NCI-H1092 (cell line): ENCODE measurements around the gene MEGF6.

Experiments
- DNase-seq: peaks from one replicate; lab custom pipeline; 2025; lab: John Stamatoyannopoulos, UW

Gene MEGF6

DNA sequence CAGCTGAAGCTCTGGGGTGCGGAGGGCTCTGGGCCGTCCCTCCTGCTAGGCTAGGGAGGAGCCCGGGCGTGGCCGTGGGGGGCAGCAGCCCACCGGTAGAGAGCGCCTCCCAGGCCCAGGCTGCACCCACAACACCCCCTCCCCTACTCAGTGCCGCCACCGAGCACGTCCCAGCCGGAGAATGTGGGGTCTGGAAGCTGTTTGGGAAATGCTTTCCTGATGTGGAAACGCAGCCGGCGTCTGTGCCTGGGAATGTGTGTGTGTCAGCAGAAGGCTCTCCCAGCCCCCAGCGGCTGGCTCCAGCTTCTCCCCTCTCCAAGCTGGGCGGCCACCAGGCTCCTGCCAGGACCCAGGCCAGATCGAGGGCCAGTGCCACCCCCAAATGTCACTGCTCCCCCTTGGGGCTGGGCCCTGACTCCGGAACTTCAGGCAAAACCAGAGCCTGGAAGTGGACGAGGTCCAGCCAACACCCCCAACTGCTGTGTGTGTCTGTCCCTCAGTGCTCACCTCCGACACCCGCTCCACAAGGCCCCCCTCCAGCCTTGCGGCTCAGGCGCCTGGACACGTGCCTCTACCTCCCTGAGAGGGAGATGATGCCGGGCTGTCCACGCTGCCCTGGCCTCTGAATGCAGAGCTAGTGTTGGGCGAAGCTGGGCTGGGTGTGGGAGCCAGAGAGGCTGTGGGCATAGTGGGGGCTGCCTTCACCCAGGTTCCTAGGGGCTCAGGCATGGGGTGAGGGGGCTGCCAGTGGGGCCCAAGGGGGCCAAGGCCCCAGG, 74.7 kb downstream of the MEGF6 start:
- DNase-seq: no peak

- no peak for DNase-seq
Measured at GRCh38 chr1:3535732-3536131, 75.6 kb downstream of the MEGF6 start.

GRCh38 chr1:3534803-3535637, 76.3 kb downstream of the MEGF6 start:
- no peak for DNase-seq

GRCh38 chr1:3533067-3534048, 78.0 kb downstream of the MEGF6 start:
- no peak for DNase-seq

GRCh38 chr1:3531928-3532327, 79.4 kb downstream of the MEGF6 start:
- no peak for DNase-seq

- DNase-seq: no peak
Measured at GRCh38 chr1:3530926-3531818, 80.1 kb downstream of the MEGF6 start.

DNA sequence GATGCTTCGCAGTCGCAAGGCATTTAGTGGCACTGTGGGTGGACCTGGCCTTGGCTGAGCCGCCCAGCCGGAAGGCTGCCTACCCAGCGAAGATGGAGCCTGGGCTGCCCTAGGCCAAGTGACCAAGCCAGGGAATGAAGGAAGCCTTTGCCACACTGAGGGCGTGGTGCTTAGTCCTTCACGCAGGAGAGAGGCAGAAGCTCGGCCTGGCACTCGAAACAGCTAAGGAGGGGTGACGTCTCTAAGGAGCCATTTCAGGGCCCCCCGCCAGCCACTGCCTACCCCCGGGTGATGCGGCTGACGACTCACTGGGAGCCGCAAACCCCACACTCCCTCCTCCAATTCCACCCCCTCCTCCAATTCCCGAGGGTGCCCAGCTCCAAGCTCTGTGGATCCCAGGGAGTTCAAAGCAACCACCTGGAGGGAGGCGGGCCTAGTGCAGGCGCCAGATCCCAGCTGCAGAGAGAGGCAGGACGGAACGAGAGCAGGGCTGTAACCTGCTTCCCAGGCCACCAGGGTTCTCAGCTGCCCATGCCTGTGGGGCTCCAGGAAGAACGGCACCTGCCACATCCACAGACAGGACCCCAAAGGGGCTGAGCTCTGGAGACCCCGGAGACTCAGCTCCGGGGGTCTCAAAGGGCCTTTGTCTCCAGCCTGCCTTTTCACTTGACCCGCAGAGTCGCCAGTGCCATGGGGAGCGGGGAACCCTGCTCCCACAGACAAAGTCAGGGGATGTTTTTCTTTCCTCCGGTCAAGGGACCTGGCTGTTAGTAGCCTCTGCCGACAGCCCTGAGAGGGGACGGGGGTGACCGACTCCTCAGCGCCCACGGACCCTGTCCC, 81.0 kb downstream of the MEGF6 start:
- no peak for DNase-seq

- DNase-seq: peak; percentile 39
Measured at GRCh38 chr1:3529099-3529729, 82.1 kb downstream of the MEGF6 start.

DNA sequence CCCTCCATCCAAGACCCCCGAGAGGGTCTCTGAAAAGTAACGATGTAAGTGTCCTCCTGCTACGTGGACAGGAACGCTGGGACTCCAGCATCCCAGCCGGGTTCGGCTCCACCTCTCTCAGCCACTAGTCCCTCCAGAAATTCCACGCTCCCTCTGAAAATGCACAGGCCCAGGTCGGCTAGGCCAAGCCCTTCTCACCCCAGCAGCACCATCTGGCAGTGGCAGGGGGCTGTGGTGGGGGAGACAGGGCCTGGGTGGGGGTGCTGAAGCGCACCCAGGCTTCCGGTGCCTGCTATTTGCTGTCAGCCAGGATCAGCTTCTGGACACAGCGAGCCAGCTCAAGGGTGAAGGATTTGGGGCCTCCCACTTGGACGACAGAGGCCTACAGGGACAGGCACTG, 83.5 kb downstream of the MEGF6 start:
- no peak for DNase-seq

DNA sequence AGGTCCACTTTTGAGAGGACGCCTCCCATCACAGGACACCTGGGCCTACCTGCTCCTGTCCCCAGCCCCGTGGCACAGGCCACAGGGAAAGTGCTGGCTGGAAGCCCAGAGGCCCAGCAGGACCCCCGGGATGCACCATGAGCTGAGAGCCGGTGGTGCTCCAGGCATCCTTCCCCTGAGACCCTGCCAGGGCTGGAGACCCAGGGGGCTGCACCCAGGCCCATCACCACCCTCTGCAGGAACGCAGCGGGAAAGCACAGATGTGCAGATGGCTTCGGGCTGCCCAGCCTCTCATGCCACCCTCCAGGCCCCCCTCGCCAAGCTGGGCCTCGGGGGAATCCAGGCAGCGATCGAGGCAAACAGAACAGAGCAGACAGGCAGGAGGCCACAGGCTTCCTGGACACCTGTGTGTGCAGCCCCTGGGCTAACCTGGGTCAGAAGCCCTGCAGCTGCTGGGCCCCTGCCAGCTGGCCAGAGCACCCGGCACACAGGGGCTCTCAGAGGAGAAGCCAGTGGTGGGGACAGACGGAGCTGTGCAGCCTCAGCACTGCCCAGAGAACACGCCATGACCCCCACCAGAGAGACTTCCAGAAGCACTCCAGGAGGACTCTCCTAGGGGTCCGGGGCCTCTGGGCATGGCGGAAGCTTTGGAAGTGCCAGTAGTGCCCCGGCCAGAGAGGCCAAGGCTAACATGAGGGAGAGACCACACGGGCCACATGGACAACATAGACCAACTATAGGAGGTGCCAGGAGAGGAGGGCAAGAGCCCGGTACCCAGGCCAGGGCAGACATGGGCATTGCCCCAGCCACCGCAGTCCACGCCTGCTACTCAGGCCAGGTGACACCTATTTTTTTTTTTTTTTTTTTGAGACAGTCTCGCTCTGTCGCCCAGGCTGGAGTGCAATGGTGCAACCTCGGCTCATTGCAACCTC, 85.5 kb downstream of the MEGF6 start:
- no peak for DNase-seq

- no peak for DNase-seq
Measured at GRCh38 chr1:3524556-3525203, 86.6 kb downstream of the MEGF6 start.

DNA sequence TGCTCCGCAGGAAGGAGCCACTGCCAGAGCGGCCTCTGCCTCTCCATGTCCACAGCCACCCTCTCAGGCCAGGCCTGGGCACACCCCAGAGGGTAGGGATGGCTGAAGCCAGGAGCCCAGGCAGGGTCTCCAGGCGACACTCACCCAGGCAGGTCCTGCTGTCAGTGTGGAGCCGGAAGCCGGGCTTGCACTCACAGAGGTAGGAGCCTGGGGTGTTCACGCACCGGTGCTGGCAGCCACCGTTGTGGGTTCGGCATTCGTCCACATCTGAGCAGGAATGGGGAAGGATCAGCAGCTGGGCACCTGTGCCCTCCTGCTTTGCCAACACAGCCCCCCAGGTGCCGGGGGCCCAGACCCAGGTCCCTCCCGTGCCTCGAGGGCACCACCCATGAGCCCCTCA, 87.3 kb downstream of the MEGF6 start:
- DNase-seq: no peak

DNA sequence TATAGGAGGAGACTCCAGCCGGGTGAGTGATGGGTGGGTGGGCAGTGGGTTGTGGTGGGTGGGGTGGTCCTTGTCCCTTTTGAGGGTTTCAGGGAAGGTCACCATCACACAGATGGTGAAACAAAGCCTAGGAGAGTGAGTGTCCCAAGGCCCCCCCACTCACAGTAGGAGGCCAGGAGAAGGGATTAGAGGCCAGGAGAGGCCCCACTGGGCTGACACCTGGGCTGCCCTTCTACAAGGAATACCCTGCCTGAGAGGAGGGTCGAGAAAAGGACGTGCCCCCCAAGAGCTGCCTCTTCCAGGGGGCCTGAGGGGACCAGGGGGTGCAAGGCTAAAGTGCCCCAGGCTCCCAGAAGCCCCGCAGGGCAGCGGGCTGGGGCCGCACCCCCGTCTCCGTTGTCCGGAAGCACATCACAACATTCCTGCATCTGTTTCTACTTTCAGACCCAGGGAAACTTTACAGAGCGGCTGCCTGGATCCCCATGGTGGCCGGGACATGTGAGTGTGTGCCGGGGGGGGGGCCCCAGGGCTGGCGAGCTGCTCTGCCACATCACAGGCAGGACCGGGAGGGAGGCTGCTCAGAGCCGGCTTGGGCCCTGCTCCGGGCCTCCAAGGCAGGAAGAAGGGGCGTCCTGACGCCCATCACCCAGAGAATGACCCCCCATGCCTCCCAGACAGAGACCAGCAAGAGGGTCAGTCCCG, 88.6 kb downstream of the MEGF6 start:
- DNase-seq: no peak

GRCh38 chr1:3522112-3522511, 89.2 kb downstream of the MEGF6 start:
- no peak for DNase-seq

DNA sequence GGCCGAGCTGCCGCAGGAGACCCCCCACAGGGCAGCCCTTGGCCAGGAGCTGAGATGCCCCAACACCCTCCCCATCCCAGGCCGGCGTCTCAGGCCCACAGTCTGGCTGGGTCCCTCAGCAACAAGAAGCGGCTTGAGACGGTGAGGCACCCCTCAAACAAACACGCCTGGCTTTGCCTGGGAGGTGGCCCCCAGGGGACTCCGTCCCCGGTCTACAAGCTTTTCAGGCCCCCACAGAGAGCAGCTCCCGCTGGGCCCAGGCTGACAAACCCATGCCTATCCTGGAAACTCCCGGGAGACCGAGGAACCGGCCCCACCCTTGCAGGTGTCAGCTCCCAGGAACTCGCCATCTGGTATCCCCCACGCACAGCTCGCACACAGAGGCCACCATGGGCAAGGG, 89.9 kb downstream of the MEGF6 start:
- no peak for DNase-seq

DNA sequence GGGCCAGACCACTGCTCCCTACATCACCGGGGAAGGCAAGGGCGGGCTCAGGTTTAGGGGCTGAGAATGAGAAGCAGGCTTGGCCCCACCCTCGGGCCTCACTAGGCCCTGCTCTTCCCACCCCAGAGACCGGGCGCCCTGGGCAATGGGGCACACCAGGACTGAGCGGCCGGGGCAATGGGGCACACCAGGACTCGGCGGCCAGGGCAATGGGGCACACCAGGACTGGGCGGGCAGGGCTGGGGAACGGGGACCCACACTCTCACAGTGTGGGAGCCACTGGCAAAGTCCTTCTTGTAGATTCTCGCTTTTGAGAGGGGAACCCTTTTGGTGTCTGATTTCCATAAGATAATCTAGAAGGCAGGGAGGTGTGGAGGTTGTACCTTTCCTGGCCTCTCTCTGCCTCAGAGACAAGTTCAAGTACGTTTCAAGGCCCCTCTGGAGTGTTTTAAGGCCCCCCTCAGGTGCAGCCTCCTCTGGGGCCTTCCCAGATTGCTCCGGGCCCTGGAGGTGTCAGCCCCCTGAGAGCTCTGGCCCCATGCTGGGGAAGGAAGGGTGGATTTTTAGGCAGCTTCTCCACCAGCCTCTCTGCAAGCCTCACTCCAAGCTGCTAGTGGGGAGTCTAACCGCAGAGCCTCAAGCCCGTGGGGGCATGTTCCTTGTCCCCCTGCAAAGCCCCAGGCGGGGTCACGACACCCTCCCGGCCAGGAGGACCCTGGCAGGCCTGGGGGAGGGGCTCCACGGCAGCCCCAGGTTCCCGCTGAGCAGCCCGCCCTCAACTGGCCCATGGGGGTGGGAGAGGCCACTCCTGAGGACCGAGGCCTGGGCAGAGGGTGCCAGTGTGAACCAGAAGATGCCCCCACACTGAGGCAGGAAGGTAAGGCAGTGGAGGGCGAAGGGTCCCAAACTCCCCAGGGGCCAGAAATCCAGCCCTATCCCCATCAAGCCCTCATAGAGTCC, 90.6 kb downstream of the MEGF6 start:
- no peak for DNase-seq
